GM19035 (cell line): ENCODE data around the gene FHOD3.

Experiments used
- ATAC-seq: cut with Tn5 transposase; IDR thresholded peaks from one replicate; pipeline ENCODE4 v1.9.1; 2021; ENCODE audit not compliant: unreplicated experiment

The FHOD3 gene

DNA sequence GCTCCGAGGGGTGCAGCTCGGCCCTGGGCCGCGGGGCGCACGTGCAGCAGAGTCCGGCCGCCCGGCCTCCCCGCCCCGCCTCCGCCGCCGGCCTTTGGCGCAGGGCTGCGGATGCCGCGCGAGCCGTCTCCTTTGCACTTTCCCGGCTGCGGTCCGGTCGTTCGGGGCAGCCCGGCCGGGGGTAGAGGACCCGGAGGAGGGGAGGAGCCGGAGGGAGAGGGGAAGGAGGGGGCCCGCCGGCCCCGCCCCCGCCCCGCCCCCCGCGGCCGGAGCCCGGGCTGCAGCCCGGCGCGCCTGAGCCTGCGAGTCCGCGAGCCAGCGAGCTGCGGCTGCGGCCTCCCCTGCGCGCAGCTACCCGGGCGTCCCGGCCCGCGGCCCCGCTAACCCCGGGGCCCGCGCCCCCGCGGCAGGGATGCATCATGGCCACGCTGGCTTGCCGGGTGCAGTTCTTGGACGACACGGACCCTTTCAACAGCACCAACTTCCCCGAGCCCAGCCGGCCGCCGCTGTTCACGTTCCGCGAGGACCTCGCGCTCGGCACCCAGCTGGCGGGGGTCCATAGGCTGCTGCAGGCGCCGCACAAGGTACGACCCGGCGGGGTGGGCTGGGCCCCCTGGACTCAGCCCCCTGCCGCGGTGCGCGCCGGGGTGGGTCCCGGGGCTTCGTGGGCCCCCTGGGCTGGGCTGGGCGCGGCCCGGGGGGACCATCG, at the start of gene FHOD3:
Gene FHOD3 (plus strand): TSS at position 297 of the 709 bp plus-strand sequence. CDS start 123 bp downstream, at position 420.
- ATAC-seq = peak; percentile 69

DNA sequence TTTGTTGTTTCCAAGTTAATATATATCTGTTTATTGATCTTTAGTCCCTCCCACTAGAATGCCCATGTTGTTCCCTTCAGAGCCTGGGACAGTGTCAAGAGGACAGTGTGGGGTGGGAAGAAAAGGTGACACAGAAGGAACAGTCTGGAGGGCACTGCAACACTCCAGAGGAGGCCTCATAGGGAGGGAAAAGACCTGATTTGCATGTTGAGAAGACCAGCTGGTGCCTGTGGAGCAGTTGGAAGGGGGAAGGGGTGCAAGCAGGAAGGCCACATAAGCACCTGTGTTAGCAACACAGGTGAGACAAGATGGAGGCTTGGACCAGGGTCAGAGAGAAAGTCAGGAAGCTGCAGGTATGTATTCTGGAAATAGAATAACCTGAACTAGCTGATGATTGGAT, 48.1 kb upstream of the FHOD3 start:
- no peak for ATAC-seq

DNA sequence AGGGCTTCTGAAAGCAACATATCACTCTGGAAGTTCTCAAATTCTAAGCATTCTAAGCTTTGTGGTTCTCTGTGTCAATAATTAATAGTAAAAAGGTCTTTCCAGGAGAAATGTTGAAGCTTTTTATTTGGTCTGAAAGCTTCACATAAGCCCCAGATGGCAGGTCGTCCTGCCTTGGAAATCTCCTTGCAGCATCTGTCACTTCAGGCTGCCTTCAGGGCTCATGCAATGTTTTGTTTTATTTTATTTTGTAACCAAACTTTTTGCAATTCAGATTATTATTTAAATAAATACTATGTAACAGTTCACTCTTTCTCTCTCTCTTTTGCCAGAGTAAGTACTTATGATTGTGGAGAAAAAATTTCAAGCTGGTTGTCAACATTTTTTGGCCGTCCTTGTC, 46.7 kb upstream of the FHOD3 start:
- no peak for ATAC-seq

DNA sequence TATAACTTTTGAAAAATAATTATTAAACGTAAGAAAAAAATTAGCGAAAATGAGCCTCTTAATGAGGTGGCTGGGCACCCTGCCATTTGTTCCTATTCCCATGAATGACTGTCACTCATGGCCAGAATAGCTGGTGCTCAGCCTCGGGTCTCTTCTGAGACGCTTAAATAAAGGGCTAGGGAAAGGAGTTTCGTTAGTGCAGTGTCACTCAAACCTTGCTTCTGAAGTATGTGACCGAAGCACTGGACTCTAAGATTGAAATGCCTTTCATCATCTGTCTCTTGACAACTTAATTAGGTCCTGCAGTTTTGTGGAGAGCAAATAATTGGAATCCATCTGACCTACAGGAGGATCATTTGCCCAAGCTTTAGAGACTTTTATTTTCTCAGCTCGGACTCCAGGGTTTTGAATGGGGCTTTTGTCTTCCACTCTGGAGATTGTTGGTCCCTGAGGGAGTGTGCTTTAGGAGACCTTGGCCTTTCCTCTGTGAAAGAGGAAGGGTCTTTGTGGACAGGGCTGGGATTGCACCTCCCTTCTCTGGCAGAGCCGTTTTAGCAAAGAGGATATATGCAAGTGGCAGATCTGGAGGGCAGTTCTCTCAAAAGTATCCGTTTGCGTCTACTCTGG, 42.3 kb upstream of the FHOD3 start:
- no peak for ATAC-seq

DNA sequence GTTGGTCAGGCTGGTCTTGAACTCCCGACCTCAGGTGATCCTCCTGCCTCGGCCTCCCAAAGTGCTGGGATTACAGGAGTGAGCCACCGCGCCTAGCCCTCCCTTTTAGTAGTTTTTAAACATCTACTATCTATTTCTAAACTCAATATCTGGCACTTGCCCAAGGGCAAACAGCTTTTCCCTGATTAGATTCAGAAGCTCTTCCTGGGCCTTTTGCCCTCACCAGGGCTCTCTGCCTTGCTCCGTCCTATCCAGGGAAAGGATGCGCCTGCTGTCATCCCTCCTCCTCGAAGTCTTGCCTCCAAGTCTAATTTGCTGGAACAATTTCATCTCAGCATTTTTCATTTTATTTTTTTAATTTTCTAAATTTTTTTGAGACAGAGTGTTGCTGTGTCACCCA, 41.4 kb upstream of the FHOD3 start:
- ATAC-seq = no peak

DNA sequence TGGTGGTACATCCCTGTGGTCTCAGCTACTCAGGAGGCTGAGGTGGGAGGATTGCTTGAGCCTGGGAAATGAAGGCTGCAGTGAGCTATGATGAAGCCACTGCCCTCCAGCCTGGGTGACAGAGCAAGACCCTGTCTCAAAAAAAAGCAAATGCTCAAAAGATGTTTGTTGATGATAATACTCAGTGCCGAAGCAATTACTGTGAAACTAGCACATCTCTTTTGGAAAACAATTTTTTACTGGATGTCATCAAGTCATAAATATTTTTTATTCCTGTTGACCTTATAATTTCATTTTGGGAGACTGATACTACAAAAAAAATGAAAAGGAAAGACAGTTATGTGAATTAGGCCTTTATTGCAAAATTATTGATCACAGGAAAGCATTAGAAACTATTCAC, 34.5 kb upstream of the FHOD3 start:
- no peak for ATAC-seq

DNA sequence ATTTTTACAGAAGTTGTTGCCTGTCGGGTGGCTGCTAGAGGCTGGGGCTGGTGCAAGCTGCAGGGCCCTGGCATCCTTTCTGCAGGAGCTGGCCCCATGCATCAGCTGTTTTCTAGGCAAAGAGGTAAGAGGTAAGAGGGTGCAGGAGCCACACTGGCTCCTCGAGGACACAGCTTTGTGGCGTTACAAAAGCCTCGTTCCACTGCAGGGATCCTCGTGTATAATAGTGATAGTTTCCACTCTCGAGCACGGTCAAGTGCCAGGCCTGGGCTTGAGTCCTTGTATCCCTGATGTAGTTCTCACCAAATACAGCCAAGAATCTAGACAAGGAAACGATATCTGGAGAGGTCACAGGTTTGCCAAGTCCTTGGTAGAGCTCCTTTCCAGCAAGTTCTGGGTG, 33.2 kb upstream of the FHOD3 start:
- no peak for ATAC-seq

DNA sequence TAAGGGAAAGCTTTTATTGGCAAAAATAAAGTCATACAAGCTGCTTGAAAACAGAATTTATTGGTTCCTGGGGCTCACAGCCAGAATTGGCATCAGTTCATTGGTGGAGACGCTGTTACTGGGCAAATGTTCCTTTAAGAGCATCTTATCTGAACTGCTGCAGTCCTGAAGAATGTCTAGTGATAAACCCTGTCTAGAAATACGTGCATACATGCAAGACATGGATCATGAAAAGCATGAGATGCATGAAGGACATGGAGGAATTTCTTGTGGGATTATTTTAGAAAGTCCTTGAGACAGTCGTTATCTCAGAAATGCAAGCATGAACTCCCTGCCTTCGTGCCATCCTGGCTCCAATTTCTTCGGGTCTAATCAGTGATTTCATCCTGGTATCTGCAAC, 32.5 kb upstream of the FHOD3 start:
- no peak for ATAC-seq

DNA sequence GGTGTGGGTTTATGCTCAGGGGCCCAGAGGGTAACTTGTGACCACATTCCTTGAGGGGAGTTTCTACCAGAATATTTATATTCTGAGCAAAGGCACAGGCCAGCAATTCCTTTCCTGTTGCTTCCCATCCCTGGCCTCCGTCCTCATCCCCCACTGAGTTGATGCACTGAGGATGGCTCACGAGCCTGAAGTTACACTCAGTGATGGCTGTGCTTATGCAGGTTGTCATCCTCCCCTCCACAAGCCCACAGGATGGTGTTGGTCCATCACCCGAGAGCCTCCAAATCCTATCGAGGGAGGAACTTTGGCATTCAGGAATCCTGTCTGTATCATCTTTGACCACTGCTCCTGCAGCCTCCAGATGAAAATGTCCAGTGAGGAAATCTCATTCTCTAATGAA, 28.4 kb upstream of the FHOD3 start:
- no peak for ATAC-seq

DNA sequence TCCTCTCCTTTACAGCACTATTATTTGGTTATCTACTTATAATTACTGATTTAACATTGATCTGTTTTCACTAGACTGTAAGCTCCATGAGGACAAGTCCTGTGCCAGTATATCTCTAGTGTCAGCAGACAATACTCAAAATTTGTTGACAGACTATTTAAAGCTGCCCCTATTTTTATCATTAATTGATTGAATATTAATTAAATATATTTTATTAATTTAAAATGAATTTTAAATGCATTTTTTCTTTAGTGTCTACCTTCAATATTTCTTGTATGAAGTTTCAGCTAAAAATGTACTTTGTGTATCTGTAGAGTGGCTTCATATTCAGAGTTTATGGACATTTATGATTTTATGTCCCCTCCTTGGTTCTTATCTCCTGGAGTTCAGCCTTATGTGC, 26.4 kb upstream of the FHOD3 start:
- no peak for ATAC-seq

DNA sequence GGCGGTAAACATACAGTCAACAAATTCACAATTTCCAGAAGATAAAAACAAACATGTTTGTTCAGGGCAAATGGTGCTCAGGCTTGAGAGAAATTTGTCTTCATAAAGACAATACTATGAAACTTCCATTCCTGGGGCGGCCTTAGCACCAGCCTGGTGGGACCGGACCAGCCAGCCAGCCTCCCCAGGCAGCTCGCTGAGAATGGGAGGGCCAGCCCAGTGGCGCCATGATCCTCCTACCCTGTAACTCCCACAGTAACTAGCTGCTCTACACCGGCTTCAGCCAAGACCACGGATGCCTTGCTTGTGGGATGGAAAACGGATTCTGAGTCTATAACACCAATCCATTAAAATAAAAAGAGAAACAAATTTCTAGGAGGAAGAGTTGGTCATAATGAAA, 24.2 kb upstream of the FHOD3 start:
- no peak for ATAC-seq

DNA sequence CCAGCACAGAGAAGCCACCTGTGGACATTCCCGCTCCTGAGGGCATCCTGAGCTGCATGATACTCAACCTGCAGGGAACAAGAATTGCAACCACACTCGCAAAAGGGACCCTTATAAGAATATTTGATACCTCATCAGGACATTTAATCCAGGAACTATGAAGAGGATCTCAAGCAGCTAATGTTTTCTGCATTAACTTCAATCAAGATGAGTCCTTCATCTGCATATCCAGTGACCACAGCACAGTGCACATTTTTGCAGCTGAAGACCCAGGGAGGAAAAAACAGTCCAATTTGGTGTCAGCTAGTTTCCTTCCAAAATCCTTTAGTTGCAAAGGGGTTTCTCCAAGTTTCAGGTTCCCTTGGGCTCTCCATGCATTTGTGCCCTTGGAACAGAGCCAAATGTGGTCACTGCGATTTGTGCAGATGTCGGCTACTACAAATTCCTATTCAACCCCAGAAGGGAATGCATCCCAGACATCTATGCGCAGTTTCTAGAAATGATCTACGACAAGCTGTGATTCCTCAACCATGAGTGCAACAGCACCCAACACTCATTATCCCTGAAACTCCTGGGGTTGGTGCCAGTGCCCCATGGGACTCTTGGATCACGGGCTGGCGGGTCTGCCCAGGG, 23.3 kb upstream of the FHOD3 start:
- ATAC-seq = no peak

DNA sequence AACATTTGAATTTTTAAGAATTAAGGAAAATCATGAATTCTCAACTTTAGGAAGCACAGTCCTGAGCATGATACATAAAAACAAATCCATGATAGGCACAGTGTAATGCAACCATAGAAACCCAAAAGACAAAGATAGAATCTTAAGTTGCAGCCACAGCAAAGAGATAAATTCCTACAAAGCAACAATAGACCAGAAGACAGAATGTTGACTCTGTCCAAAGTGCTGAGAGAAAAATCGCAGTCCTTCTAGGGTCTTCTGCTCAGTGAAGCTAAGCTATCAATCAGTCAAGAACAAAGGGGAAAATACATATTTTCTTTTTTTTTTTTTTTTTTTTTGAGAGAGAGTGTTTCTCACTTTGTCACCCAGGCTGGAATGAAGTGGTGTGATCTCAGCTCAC, 22.0 kb upstream of the FHOD3 start:
- ATAC-seq = no peak

DNA sequence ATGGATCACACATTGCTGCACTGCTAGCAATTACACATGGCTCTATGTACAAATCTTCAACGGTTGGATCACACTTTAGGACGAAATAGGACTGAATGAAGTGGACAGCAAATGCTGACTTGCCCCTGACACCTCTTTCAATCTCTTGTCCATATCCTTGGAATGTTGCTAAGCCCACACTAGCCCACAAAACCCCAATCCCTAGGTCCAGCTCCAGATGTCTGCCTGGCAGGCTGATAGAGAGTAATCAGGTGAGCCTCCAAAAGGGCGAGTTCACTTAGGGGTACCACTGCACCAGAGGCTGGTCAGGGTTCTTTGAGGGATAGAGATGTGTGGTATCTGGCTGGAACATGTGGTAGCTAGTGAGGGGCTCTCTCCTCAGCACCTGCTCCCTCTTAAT, 18.5 kb upstream of the FHOD3 start:
- no peak for ATAC-seq

DNA sequence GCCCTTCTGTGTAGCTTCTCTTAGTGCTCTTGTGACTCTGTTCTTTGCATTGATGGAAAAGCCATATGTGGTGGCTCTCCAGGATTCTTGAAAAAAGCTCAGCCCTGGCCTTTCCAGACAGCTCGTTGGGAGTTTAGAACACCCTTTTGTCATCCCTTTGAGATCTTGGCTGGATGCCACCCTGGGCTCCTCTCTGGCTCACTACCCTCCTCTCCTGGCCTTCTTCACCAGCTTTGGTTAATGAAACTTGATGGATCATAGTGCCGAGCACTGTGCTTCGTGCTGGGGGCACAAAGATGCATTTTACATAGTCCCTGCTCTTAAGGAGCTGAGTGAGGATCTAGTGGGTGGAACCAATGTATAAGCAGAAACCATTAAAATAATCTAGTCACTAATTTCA, 15.6 kb upstream of the FHOD3 start:
- ATAC-seq = no peak

DNA sequence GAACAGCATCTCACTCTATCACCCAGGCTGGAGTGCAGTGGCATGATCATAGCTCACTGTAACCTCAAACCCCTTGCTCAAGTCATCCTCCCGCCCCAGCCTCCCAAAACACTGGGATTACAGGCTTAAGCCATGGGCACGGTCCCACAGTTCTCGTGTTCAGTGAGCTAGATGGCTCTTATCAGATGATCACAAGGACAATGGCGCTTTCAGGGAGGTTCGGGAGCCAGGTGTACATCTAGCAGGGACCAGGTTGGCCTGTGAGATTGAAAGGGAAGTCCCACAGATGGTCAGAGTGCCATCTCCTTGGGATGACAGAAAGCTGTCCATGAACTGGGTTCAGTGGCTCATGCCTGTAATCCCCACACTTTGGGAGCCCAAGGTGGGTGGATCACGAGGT, 14.1 kb upstream of the FHOD3 start:
- no peak for ATAC-seq

DNA sequence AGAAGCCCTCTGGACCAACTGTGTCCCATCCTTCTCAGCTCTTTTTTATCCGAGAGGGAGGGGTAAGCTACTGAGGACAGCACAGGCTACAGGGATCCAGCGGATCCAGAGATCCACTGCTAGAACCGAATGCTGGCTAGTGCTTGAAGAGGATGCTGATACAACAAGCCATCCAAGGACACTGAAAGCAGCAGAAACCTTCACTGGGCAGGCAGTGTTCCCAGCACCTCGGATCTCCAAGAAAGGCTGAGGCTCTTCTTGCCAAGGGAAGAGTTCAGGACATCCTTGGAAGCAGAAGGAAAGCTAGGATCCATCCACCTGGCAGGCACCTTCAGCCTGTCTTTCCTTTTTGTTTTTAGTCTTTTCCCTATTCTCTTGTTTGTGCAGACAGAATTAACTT, 13.2 kb upstream of the FHOD3 start:
- ATAC-seq = no peak

DNA sequence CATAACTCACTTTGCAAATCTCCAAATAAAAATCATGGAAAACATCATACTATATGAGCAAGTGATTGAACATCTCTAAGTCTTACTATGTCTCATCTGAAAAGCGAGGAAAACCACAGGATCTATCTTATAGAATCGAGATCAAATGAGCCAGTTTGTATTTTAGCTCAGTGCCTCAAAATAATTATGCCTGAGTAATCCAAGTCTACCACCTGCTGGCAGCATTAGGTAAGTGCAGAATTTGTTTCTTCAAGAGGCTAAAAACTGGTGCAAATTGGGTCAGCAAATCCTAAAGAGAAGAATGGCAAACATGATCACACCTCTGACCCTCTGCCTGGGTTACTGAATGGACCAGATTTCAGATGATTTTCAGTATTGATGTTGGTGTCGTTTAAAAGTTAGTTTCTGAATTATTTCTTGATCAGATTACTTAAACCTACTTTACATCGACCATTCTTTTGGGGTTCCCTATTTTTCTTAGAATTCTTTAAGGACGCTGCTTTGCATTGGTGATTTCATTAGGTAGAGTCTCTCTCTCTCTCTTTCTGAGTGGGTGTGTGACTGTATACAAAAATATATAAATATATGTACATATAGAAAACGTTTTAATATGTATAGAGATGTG, 12.7 kb upstream of the FHOD3 start:
- no peak for ATAC-seq

DNA sequence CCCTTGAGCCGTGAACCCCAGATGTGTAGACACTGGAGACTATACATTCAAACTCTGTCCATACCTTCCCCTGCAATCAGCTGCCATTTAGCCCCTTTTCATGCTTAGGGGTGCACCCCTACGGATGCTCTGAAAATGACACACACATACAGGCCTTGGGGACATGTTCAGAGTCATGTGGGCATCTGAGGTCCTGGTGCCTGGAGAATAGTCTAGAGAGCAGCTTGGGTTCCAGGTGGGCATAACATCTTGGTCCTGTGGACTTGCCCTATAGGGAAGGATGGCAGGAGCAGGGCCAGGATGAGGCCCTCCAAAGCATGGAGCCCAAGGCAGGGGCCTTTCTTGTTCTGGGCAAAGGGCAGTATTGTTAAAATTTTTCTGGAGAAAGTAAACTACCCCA, 9.9 kb upstream of the FHOD3 start:
- no peak for ATAC-seq

DNA sequence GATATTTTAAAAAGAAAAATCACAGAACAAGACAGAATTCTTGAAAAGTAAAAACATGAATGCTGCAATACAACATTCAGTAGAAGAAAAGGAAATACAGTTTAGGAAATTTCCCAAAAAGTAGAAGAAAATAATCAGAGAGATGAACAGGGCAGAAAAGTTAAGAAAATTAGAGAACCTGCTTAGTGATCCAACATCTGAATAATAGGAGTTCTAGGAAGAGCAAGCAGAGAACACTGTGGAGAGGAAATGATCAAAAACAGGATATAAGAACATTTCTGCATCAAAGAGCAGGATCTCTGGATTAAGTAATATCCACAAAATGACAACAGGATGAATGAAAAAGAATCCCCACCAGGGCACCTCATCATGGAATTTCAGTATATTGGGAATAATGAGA, 8.8 kb upstream of the FHOD3 start:
- no peak for ATAC-seq

DNA sequence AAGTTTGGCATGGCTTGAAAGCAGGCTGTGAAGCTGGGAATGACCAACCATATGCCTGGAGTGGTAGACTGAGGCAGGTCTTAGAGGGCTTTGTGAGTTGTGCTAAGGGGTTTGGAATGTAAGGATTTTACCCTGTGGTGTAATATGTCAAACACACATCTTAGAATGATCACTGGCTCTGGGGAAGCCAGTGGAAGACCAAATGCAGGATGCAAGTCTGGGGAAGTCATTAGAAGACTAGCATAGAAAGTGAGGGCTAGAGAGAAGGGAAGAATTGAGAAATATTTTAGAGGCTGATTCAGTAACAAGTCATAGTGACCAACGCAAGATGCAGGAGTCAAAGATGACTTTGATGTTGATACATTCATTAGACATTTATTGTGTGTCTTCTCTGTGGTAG, 3.5 kb upstream of the FHOD3 start:
- ATAC-seq = no peak

DNA sequence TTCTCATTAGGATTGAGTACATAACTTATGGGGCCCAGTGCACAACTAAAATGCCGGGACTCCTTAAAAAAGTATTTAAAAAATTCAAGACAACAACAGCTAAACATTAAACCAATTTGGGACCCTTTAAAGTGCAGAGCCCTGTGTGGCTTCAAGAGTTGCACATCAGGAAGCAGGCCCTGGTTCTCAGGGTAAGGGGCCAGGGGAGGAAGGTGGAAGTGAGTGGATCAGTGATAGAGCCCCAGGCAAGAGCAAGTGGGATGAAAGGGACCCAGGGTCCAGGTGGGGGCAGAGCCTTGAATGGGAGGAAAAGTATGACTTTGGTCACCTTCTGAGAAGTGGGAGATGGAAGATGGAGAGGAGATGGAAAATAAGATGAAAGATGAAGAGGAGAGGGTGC, 2.3 kb upstream of the FHOD3 start:
- no peak for ATAC-seq
